SU-DHL-6 (cell line): ENCODE measurements around the gene LRP1.

ENCODE experiments used
- H2AFZ ChIP-seq: fragments of 200-600 bp; sonication (generic); 2 replicates; pipeline ENCODE4 v1.6.1; 2014; ENCODE audit warnings: low read depth, mild to moderate bottlenecking, moderate library complexity, mixed read lengths, antibody characterized with exemption, low read length; ENCODE audit not compliant: severe bottlenecking
- H3F3A ChIP-seq: fragments of 200-600 bp; shearing (Covaris generic); 2 replicates; pipeline ENCODE4 v1.6.0; 2016; ENCODE audit warnings: antibody characterized with exemption, mild to moderate bottlenecking; ENCODE audit not compliant: insufficient read depth
- H3K27ac ChIP-seq: fragments of 200-600 bp; sonication (generic); 2 replicates; pipeline ENCODE4 v1.5.1; 2016; ENCODE audit warnings: low read depth, mild to moderate bottlenecking, low read length, moderate library complexity, mixed read lengths
- H3K27me3 ChIP-seq: fragments of 200-600 bp; sonication (generic), shearing (Covaris generic); 2 replicates; pipeline ENCODE4 v1.6.0; 2014; ENCODE audit warnings: mild to moderate bottlenecking, low read length
- H3K36me3 ChIP-seq: fragments of 200-600 bp; sonication (generic); 2 replicates; pipeline ENCODE4 v1.6.1; 2014; ENCODE audit warnings: mild to moderate bottlenecking, low read length, mixed read lengths
- H3K4me2 ChIP-seq: fragments of 300-600, 200-600 bp; shearing (Covaris generic), sonication (generic); 2 replicates; pipeline ENCODE4 v1.6.0; 2014; ENCODE audit warnings: low read length, low read depth, mild to moderate bottlenecking; ENCODE audit not compliant: poor library complexity, severe bottlenecking
- H3K4me3 ChIP-seq: fragments of 200-600 bp; sonication (generic); 2 replicates; pipeline ENCODE4 v1.5.1; 2014; ENCODE audit warnings: antibody characterized with exemption, low read length, mild to moderate bottlenecking, mixed read lengths; ENCODE audit not compliant: insufficient read depth, poor library complexity, severe bottlenecking
- H3K79me2 ChIP-seq: fragments of 200-600 bp; sonication (generic); 2 replicates; pipeline ENCODE4 v1.6.1; 2014; ENCODE audit warnings: mild to moderate bottlenecking, low read length, moderate library complexity; ENCODE audit not compliant: insufficient read depth
- H3K9ac ChIP-seq: fragments of 200-600 bp; sonication (generic); 2 replicates; pipeline ENCODE4 v1.7.0; 2014; ENCODE audit warnings: mild to moderate bottlenecking, low read length
- H3K9me2 ChIP-seq: fragments of 200-600 bp; sonication (generic); replicated peaks from 2 replicates; pipeline ENCODE4 v1.6.1; 2014; ENCODE audit warnings: low read length; ENCODE audit not compliant: insufficient read depth
- H3K9me3 ChIP-seq: fragments of 200-600 bp; sonication (generic); 2 replicates; pipeline ENCODE4 v1.6.1; 2014; ENCODE audit warnings: low read length, mixed read lengths; ENCODE audit not compliant: insufficient read depth
- H4K20me1 ChIP-seq: fragments of 200-600 bp; sonication (generic); 2 replicates; pipeline ENCODE4 v1.6.1; 2014; ENCODE audit warnings: low read depth, mild to moderate bottlenecking, antibody characterized with exemption, low read length, moderate library complexity, mixed read lengths
- EZH2phosphoT487 ChIP-seq: fragments of 200-600 bp; sonication (generic), shearing (Covaris generic); conservative IDR thresholded peaks from 2 replicates; pipeline ENCODE4 v1.6.1; 2018; ENCODE audit warnings: mild to moderate bottlenecking, antibody characterized with exemption, low read length, moderate library complexity, mixed read lengths
- TF ChIP-seq, protein P1 (sequence below): fragments of 200-600 bp; sonication (generic); IDR thresholded peaks from one replicate; pipeline ENCODE4 v1.5.1; 2017; ENCODE audit warnings: antibody characterized with exemption, mild to moderate bottlenecking, low read length, moderate library complexity; ENCODE audit not compliant: insufficient read depth, poor library complexity, severe bottlenecking

LRP1 gene

DNA sequence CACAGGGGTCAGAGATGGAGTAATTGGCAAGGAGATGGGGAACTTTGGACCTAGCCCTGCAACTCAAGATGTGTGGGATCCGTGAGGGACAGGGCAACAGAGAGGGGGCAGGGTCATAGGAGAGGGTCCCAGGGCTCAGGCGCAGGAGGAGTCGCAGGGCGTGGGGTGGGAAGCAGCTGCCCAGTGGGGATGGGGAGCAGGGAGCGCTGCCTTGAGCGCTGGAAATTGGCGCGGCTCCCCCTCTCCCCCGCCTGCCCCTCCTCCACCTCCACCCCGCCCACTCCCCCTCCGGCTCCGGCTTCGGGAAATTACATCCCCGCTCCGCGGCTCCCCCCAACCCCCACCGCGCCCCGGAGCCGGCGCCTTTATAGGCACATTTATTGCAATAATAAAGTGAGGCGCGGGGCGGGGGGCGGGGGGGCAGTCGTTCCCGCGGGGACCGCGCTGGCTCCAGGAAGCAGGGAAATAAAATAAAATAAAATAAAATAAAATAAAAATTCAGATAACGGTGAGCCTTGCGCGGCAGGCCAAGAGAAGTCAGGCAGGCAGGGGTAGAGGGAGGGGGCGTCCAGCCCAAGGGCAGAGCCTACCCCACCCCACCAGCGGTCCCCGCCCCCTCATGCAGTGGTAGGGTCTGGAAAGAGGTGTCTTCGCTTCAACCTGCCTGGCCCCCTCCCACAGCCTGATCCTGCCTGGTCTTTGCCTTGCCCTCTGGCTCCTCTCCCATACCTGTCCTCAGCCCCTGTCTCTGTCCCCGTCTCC is 91.9 kb downstream of the LRP1 start:
- Histone ChIP-seq H3K27me3 (no peaks in the 10 kb centered on the region), H4K20me1 (no peaks in the 10 kb centered on the region), H3K4me3 (no peak overlapping the region), H3K9me2 (no peaks in the 10 kb centered on the region), H3K36me3 (no peaks in the 10 kb centered on the region), H3F3A (peaks cover 23% of the 10 kb centered on the region), H3K79me2 (peaks cover 9% of the 10 kb centered on the region; the same call in 1 of the 2 replicates), H2AFZ (no peak overlapping the region), H3K9ac (no peak overlapping the region), H3K27ac (no peak overlapping the region), H3K4me2 (no peak overlapping the region), H3K9me3 (no peaks in the 10 kb centered on the region)
- TF ChIP-seq EZH2phosphoT487 = no peak
- TF ChIP-seq, protein P1, sequence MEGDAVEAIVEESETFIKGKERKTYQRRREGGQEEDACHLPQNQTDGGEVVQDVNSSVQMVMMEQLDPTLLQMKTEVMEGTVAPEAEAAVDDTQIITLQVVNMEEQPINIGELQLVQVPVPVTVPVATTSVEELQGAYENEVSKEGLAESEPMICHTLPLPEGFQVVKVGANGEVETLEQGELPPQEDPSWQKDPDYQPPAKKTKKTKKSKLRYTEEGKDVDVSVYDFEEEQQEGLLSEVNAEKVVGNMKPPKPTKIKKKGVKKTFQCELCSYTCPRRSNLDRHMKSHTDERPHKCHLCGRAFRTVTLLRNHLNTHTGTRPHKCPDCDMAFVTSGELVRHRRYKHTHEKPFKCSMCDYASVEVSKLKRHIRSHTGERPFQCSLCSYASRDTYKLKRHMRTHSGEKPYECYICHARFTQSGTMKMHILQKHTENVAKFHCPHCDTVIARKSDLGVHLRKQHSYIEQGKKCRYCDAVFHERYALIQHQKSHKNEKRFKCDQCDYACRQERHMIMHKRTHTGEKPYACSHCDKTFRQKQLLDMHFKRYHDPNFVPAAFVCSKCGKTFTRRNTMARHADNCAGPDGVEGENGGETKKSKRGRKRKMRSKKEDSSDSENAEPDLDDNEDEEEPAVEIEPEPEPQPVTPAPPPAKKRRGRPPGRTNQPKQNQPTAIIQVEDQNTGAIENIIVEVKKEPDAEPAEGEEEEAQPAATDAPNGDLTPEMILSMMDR = no peak

DNA sequence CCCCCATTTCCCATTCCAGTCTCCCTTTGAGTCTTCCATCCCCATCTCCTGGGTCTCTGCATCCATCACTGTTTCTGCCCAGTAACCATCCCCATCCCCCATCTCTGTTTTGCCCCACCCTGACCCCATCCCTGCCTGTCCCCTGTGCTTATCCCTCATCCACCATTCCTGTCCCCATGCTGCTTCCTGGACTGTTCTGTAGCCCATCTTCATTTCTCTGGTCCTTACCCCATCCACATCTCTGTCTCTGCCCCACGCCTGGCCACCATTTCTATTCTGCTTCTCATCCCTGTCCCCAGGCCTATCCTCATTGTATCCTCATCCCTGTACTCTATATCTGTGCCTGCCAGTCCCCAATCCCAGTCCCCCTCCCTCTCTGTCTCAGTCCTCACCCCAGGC is 92.5 kb downstream of the LRP1 start:
- Histone ChIP-seq H3K79me2 (peaks cover 9% of the 10 kb centered on the region; the same call in 1 of the 2 replicates), H3K9me3 (no peaks in the 10 kb centered on the region), H3F3A (peaks cover 22% of the 10 kb centered on the region; the same call in 1 of the 2 replicates), H3K36me3 (no peaks in the 10 kb centered on the region), H2AFZ (no peak overlapping the region), H4K20me1 (no peaks in the 10 kb centered on the region), H3K9ac (no peak overlapping the region), H3K4me3 (no peak overlapping the region), H3K27me3 (no peaks in the 10 kb centered on the region), H3K4me2 (no peak overlapping the region), H3K9me2 (no peaks in the 10 kb centered on the region), H3K27ac (no peak overlapping the region)
- no peak for TF ChIP-seq EZH2phosphoT487
- TF ChIP-seq, protein P1 = no peak

- no peak overlapping the region for H3K4me2 ChIP-seq
- H3F3A ChIP-seq = peaks cover 22% of the 10 kb centered on the region
- H3K9me2 ChIP-seq = no peaks in the 10 kb centered on the region
- H3K36me3 ChIP-seq = no peaks in the 10 kb centered on the region
- H3K27ac ChIP-seq = no peak overlapping the region
- no peak for TF ChIP-seq EZH2phosphoT487
- TF ChIP-seq, protein P1 = no peak
- no peak overlapping the region for H3K4me3 ChIP-seq
- no peak overlapping the region for H2AFZ ChIP-seq
- no peaks in the 10 kb centered on the region for H4K20me1 ChIP-seq
- no peak overlapping the region for H3K9ac ChIP-seq
- H3K27me3 ChIP-seq = no peaks in the 10 kb centered on the region
- peaks cover 9% of the 10 kb centered on the region; the same call in 1 of the 2 replicates for H3K79me2 ChIP-seq
- no peaks in the 10 kb centered on the region for H3K9me3 ChIP-seq
Observed at GRCh38 chr12:57221169-57221917, 93.1 kb downstream of the LRP1 start.
